ENCODE results near the gene PCCB. TPM values are rescaled to one million over a fixed set of nuclear protein-coding genes. Genes with fewer than 3 reads are reported as not detected.

PCCB gene
- total and polyA plus RNA-seq, 2 donors (not counting 3 experiments of a cell fraction or from before 2014, with no cell fraction given) = 28.6 to 36.5 TPM

DNA sequence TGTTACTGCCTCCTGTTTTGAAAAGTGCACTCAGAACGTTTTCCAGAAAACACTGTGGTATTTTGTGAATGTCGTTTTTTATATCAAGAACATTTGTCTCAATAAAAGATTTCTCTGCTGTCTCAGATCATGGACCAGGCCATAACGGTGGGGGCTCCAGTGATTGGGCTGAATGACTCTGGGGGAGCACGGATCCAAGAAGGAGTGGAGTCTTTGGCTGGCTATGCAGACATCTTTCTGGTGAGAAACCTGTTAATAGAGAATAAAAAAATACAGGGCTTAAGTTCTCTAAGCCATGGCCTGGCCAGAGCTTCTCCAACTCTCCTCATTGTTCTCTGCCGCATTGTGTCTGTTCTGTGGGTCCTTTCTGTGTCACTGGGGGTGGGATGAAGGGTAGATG, 11.7 kb downstream of the PCCB start:
- Histone ChIP-seq H3K4me1 (ENCODE audit: control insufficient read depth, extremely low read depth, insufficient read depth, low read length) (no peaks in the 10 kb centered on the region), H3K9me1 (replicated peaks; ENCODE audit: control insufficient read depth, extremely low read depth, insufficient read depth, low read length) (no peaks in the 10 kb centered on the region), H3K79me2 (ENCODE audit: control insufficient read depth, insufficient read depth, low read length) (no peaks in the 10 kb centered on the region), H3K4me3 (replicated peaks in 1 of 3; ENCODE audit: insufficient read depth in 1 of 3, low read depth in 1 of 3, low read length in 3 of 3) (no peak overlapping the region), H2AFZ (ENCODE audit: low read depth, low read length) (no peak overlapping the region), H3K27me3 (ENCODE audit: control insufficient read depth in 2 of 2, insufficient read depth in 2 of 2, low read length in 2 of 2) (no peaks in the 10 kb centered on the region), H3K27ac (ENCODE audit: insufficient read depth, low read depth, low read length) (no peak overlapping the region), H3K36me3 (ENCODE audit: control insufficient read depth in 2 of 2, extremely low read depth in 1 of 2, insufficient read depth in 2 of 2, low read length in 2 of 2) (peaks cover 0 to 2% of the 10 kb centered on the region in 2 experiments), H3K9me3 (replicated peaks; ENCODE audit: control insufficient read depth, insufficient read depth, low read length) (no peaks in the 10 kb centered on the region), H3K4me2 (ENCODE audit: insufficient read depth, low read length) (no peak overlapping the region), H3K9ac (replicated peaks; ENCODE audit: extremely low read depth, insufficient read depth, low read length) (no peak overlapping the region), H4K20me1 (replicated peaks; ENCODE audit: control insufficient read depth, extremely low read depth, insufficient read depth, low read length) (no peaks in the 10 kb centered on the region)
- no peak for DNase-seq (ENCODE audit: low read depth, low spot score)
- no TSS peak for BruUV-seq (replicated peaks)
- ChIA-PET CTCF (no interaction called here), POLR2A (no interaction called here)
- dilution Hi-C loops (cut with MboI; ENCODE audit: extremely low pct_ligation_motif_present, low sequenced_read_pairs) = no loop called here
- no peak for FAIRE-seq
- intact Hi-C loops (cut with micrococcal nuclease) = no loop called here
- no peak for TF ChIP-seq FOS (IDR thresholded peaks at IDR 0.05; ENCODE audit: borderline replicate concordance, insufficient read depth, low read length)
- no peak for TF ChIP-seq JUN (IDR thresholded peaks at IDR 0.05; ENCODE audit: borderline replicate concordance, insufficient read depth, insufficient read length, low read depth)
- no peak for TF ChIP-seq MAX (IDR thresholded peaks at IDR 0.05; ENCODE audit: insufficient read depth, insufficient read length)
- TF ChIP-seq POLR2A (IDR thresholded peaks at IDR 0.05; ENCODE audit: low read depth, low read length) = no peak
- TF ChIP-seq, protein P1, sequence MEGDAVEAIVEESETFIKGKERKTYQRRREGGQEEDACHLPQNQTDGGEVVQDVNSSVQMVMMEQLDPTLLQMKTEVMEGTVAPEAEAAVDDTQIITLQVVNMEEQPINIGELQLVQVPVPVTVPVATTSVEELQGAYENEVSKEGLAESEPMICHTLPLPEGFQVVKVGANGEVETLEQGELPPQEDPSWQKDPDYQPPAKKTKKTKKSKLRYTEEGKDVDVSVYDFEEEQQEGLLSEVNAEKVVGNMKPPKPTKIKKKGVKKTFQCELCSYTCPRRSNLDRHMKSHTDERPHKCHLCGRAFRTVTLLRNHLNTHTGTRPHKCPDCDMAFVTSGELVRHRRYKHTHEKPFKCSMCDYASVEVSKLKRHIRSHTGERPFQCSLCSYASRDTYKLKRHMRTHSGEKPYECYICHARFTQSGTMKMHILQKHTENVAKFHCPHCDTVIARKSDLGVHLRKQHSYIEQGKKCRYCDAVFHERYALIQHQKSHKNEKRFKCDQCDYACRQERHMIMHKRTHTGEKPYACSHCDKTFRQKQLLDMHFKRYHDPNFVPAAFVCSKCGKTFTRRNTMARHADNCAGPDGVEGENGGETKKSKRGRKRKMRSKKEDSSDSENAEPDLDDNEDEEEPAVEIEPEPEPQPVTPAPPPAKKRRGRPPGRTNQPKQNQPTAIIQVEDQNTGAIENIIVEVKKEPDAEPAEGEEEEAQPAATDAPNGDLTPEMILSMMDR (IDR thresholded peaks at IDR 0.05; ENCODE audit: extremely low read depth in 1 of 2, insufficient read depth in 1 of 2, low read depth in 1 of 2, low read length in 2 of 2) = no peak
- no peak for TF ChIP-seq POLR2AphosphoS5 (IDR thresholded peaks at IDR 0.05; ENCODE audit: insufficient read depth, low read depth, low read length)
- no peak for TF ChIP-seq GATA2 (IDR thresholded peaks at IDR 0.05; ENCODE audit: insufficient read depth, insufficient read length, low read depth, low read length)
- TF ChIP-seq MYC (IDR thresholded peaks at IDR 0.05; ENCODE audit: low read depth, low read length) = no peak
- TF ChIP-seq EZH2 (IDR thresholded peaks at IDR 0.05; ENCODE audit: borderline replicate concordance, low read depth, low read length, severe bottlenecking) = no peak

All from endothelial cell of umbilical vein (primary cell).